ENCODE results near the gene C11orf42.

The C11orf42 gene

DNA sequence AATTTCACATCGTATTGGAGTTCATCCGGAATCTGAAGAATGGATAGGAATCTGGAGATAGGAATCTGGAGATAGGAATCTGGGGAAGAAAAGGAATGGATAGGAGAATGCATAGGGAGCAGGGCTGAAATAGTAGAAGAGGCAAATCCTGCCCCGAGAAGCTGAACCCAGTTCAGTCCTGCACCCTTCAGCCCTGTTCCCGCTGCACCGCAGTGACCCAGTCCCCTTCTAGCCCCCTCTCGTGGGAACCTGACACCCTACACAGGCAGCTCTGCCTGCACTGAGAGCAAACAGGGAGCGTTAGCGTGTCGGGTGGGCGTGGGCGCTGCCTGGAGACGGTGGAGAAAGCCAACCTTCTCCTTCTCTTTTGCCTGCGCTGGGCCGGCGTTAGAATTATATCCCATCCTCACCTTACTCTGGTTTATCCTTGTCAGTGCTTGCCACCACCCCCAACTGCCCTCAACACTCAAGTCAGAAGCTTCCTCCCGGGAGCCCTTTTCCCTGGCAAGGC, 53.3 kb downstream of the C11orf42 start:
- Histone ChIP-seq H4K20me1 (ENCODE audit: insufficient read depth, low read length) (no peaks in the 10 kb centered on the region), H3K36me3 (ENCODE audit: insufficient read depth, low read length) (no peaks in the 10 kb centered on the region), H3K4me3 (ENCODE audit: low read depth in 1 of 2, low read length in 2 of 2) (no peak overlapping the region), H2AFZ (ENCODE audit: low read depth, low read length) (no peak overlapping the region), H3K4me1 (ENCODE audit: insufficient read depth, low read length) (no peaks in the 10 kb centered on the region), H3K27me3 (ENCODE audit: insufficient read depth, low read length, poor library complexity) (peaks cover 10% of the 10 kb centered on the region), H3K4me2 (ENCODE audit: insufficient read depth, low read length) (no peak overlapping the region), H3K9me3 (ENCODE audit: insufficient read depth, low read length, severe bottlenecking) (no peaks in the 10 kb centered on the region), H3K9ac (ENCODE audit: low read depth, low read length) (no peak overlapping the region), H3K27ac (ENCODE audit: low read length) (no peak overlapping the region), H3K79me2 (ENCODE audit: insufficient read depth, low read length) (no peaks in the 10 kb centered on the region)
- DNase-seq, result no peak
- no peak for TF ChIP-seq EZH2 (IDR thresholded peaks at IDR 0.05; ENCODE audit: borderline replicate concordance, low read depth, low read length, severe bottlenecking)
- TF ChIP-seq, protein P1, sequence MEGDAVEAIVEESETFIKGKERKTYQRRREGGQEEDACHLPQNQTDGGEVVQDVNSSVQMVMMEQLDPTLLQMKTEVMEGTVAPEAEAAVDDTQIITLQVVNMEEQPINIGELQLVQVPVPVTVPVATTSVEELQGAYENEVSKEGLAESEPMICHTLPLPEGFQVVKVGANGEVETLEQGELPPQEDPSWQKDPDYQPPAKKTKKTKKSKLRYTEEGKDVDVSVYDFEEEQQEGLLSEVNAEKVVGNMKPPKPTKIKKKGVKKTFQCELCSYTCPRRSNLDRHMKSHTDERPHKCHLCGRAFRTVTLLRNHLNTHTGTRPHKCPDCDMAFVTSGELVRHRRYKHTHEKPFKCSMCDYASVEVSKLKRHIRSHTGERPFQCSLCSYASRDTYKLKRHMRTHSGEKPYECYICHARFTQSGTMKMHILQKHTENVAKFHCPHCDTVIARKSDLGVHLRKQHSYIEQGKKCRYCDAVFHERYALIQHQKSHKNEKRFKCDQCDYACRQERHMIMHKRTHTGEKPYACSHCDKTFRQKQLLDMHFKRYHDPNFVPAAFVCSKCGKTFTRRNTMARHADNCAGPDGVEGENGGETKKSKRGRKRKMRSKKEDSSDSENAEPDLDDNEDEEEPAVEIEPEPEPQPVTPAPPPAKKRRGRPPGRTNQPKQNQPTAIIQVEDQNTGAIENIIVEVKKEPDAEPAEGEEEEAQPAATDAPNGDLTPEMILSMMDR (IDR thresholded peaks at IDR 0.05; ENCODE audit: borderline replicate concordance, extremely low read depth, low read length, poor library complexity, severe bottlenecking), result no peak
- no peak for ATAC-seq (ENCODE audit: insufficient read depth, low read depth)

DNA sequence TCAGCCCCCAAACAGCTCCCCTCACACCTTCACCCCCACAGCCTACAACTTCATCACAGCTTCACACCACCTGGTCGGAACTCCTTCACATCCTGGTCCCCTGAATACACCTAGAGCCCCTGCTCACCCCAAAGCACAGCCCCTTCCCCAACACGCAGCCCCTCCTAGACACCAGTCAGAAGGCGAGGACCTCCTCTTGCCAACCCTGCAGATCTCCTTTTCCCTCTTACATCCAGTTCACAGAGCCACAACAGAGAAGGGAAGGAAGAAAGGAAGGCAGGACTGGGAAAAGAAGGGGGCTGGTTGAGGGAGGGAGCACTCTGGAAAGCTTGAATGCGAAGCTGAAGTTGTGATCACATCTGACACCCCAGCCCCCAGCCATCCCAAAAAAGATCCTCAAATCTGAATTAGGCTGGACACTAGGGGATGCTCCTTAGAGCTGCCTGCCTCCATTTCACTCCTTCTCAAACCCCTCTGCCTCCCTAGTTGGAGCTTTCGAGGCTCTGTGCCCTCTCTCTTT, 54.9 kb downstream of the C11orf42 start:
- H2AFZ ChIP-seq (ENCODE audit: low read depth, low read length), result no peak overlapping the region
- no peak overlapping the region for H3K4me2 ChIP-seq (ENCODE audit: insufficient read depth, low read length)
- DNase-seq (no peak), ATAC-seq (ENCODE audit: insufficient read depth, low read depth) (no peak)
- no peaks in the 10 kb centered on the region for H3K9me3 ChIP-seq (ENCODE audit: insufficient read depth, low read length, severe bottlenecking)
- H3K4me1 ChIP-seq (ENCODE audit: insufficient read depth, low read length), result no peaks in the 10 kb centered on the region
- peaks cover 6% of the 10 kb centered on the region for H3K27me3 ChIP-seq (ENCODE audit: insufficient read depth, low read length, poor library complexity)
- TF ChIP-seq, protein P1 (IDR thresholded peaks at IDR 0.05; ENCODE audit: borderline replicate concordance, extremely low read depth, low read length, poor library complexity, severe bottlenecking), result no peak
- no peak for TF ChIP-seq EZH2 (IDR thresholded peaks at IDR 0.05; ENCODE audit: borderline replicate concordance, low read depth, low read length, severe bottlenecking)
- no peaks in the 10 kb centered on the region for H3K79me2 ChIP-seq (ENCODE audit: insufficient read depth, low read length)
- H3K4me3 ChIP-seq (ENCODE audit: low read depth in 1 of 2, low read length in 2 of 2), result no peak overlapping the region
- H3K27ac ChIP-seq (ENCODE audit: low read length), result no peak overlapping the region
- no peaks in the 10 kb centered on the region for H4K20me1 ChIP-seq (ENCODE audit: insufficient read depth, low read length)
- no peaks in the 10 kb centered on the region for H3K36me3 ChIP-seq (ENCODE audit: insufficient read depth, low read length)
- no peak overlapping the region for H3K9ac ChIP-seq (ENCODE audit: low read depth, low read length)

Measured in DND-41 (cell line).